ENCODE data around the gene CELF6. TPM values are rescaled to one million over a fixed set of nuclear protein-coding genes. Genes with fewer than 3 reads are reported as not detected.

Gene CELF6
- polyA plus RNA-seq, 3 donors, result 2.9 TPM; not detected in 2

- Histone ChIP-seq H3K4me3 (replicated peaks in 1 of 3; ENCODE audit: low read depth in 2 of 3, low read length in 3 of 3) (peak overlapping the region; percentile 59 to 81 (median 63)), H3K27me3 (ENCODE audit: control insufficient read depth in 2 of 2, insufficient read depth in 2 of 2, low read length in 2 of 2) (no peaks in the 10 kb centered on the region), H3K9me3 (replicated peaks in 1 of 2; ENCODE audit: control insufficient read depth in 1 of 2, insufficient read depth in 1 of 2, low read length in 2 of 2) (no peaks in the 10 kb centered on the region), H2AFZ (ENCODE audit: insufficient read depth, low read depth, low read length, poor library complexity, severe bottlenecking) (peak overlapping the region; percentile 82), H3K9ac (ENCODE audit: insufficient read depth, low read length, poor library complexity, severe bottlenecking) (peak overlapping the region; percentile 83), H4K20me1 (ENCODE audit: insufficient read depth, low read length) (no peaks in the 10 kb centered on the region), H3K4me2 (replicated peaks; ENCODE audit: extremely low read depth, low read length, poor library complexity, severe bottlenecking) (peak overlapping the region; percentile 94), H3K4me1 (ENCODE audit: control insufficient read depth in 1 of 2, insufficient read depth in 2 of 2, low read length in 2 of 2) (peaks cover 15 to 20% of the 10 kb centered on the region in 2 donors), H3K27ac (ENCODE audit: low read depth in 1 of 2, low read length in 2 of 2) (peak overlapping the region; percentile 46 to 90), H3K36me3 (replicated peaks in 1 of 2; ENCODE audit: control insufficient read depth in 1 of 2, insufficient read depth in 2 of 2, low read length in 2 of 2) (peaks cover 14 to 21% of the 10 kb centered on the region in 2 donors), H3K79me2 (ENCODE audit: insufficient read depth, low read length) (peaks cover 20% of the 10 kb centered on the region)
- H3K36me3 Mint-ChIP-seq, result peaks cover 22 to 39% of the 10 kb centered on the region in 2 donors
- 0% methylated on average over 9 of the region's 13 CpGs for WGBS (ENCODE audit: insufficient coverage)
- H3K27me3 Mint-ChIP-seq (ENCODE audit: low read depth in 3 of 3), result peaks cover 2 to 7% (median 2%) of the 10 kb centered on the region in 3 donors
- peaks cover 27% of the 10 kb centered on the region for H3K4me1 Mint-ChIP-seq
- intact Hi-C loops (cut with micrococcal nuclease), result loop anchor here (1.0 to 5.0 kb wide), 4 partner anchors 40 to 153 kb away; partner anchors contain the start of genes GRAMD2A (in 2 of the 2), PKM (in 2 of the 2), MYO9A (in 1 of the 2) and SENP8 (in 1 of the 2)
- peak overlapping the region; percentile 85 to 92 for H3K4me3 Mint-ChIP-seq
- no peak for DNase-seq
- H3K27ac Mint-ChIP-seq, result peak overlapping the region; percentile 83 to 93 (median 88)
- TF ChIP-seq CTCF (IDR thresholded peaks at IDR 0.05), result no peak
- peaks cover 0 to 2% (median 0%) of the 10 kb centered on the region in 7 donors for H3K9me3 Mint-ChIP-seq
Measured at GRCh38 chr15:72271895-72272212, 48.1 kb downstream of the CELF6 start.

GRCh38 chr15:72271221-72271620, 48.7 kb downstream of the CELF6 start:
- TF ChIP-seq CTCF (IDR thresholded peaks at IDR 0.05), result no peak
- no peak overlapping the region for H3K27ac ChIP-seq (ENCODE audit: low read depth in 1 of 2, low read length in 2 of 2)
- no peaks in the 10 kb centered on the region for H3K9me3 ChIP-seq (replicated peaks in 1 of 2; ENCODE audit: control insufficient read depth in 1 of 2, insufficient read depth in 1 of 2, low read length in 2 of 2)
- Mint-ChIP-seq H3K27ac (peak overlapping the region in 4 of 7 donors; percentile 11 to 45 (median 41)), H3K4me1 (peaks cover 27% of the 10 kb centered on the region), H3K4me3 (peak overlapping the region; percentile 85 to 92), H3K36me3 (peaks cover 27 to 44% of the 10 kb centered on the region in 2 donors), H3K27me3 (ENCODE audit: low read depth in 3 of 3) (peaks cover 2 to 3% (median 2%) of the 10 kb centered on the region in 3 donors), H3K9me3 (peaks cover 0 to 2% (median 0%) of the 10 kb centered on the region in 7 donors)
- H3K27me3 ChIP-seq (ENCODE audit: control insufficient read depth in 2 of 2, insufficient read depth in 2 of 2, low read length in 2 of 2), result no peaks in the 10 kb centered on the region
- intact Hi-C loops (cut with micrococcal nuclease), result loop anchor here (5.0 kb wide), 2 partner anchors 39 to 74 kb away; partner anchors contain the start of genes GRAMD2A (in 2 of the 2) and PKM (in 1 of the 2)
- peaks cover 21 to 28% of the 10 kb centered on the region in 2 donors for H3K36me3 ChIP-seq (replicated peaks in 1 of 2; ENCODE audit: control insufficient read depth in 1 of 2, insufficient read depth in 2 of 2, low read length in 2 of 2)
- H3K4me2 ChIP-seq (replicated peaks; ENCODE audit: extremely low read depth, low read length, poor library complexity, severe bottlenecking), result peak overlapping the region; percentile 94
- H3K4me1 ChIP-seq (ENCODE audit: control insufficient read depth in 1 of 2, insufficient read depth in 2 of 2, low read length in 2 of 2), result peaks cover 15 to 20% of the 10 kb centered on the region in 2 donors
- peaks cover 20% of the 10 kb centered on the region for H3K79me2 ChIP-seq (ENCODE audit: insufficient read depth, low read length)
- DNase-seq, result no peak
- H4K20me1 ChIP-seq (ENCODE audit: insufficient read depth, low read length), result no peaks in the 10 kb centered on the region
- no peak overlapping the region for H2AFZ ChIP-seq (ENCODE audit: insufficient read depth, low read depth, low read length, poor library complexity, severe bottlenecking)
- H3K9ac ChIP-seq (ENCODE audit: insufficient read depth, low read length, poor library complexity, severe bottlenecking), result peak overlapping the region; percentile 83
- peak overlapping the region in 1 of 3 experiments; percentile 81 for H3K4me3 ChIP-seq (replicated peaks in 1 of 3; ENCODE audit: low read depth in 2 of 3, low read length in 3 of 3)
- no CpG with 5 or more reads among the region's 4 CpGs for WGBS (ENCODE audit: insufficient coverage)
